Mesenchymal stem cell (in vitro differentiated cells and primary cell): ENCODE data around the gene CAPN15.

Experiments
- DNase-seq: peaks from one replicate; pipeline ENCODE4 v3.0.0-alpha.2; 2013
- H2AFZ ChIP-seq: one replicate; pipeline ENCODE4 v1.6.1; 2013; ENCODE audit warnings: low read depth, mild to moderate bottlenecking, control low read depth, inconsistent platforms, low read length, moderate library complexity
- H2AK5ac ChIP-seq: 2 replicates; pipeline ENCODE4 v1.6.1; 2013; ENCODE audit warnings: low read length, moderate library complexity, mild to moderate bottlenecking, inconsistent platforms; ENCODE audit not compliant: severe bottlenecking
- H2BK120ac ChIP-seq: one replicate; pipeline ENCODE4 v1.6.1; 2013; ENCODE audit warnings: low read depth, mild to moderate bottlenecking, inconsistent platforms, low read length, moderate library complexity
- H2BK12ac ChIP-seq, 2 experiments: one replicate each; pipeline ENCODE4 v1.6.1; 2013; ENCODE audit warnings: inconsistent platforms in 2 of 2, low read length in 2 of 2, mild to moderate bottlenecking in 2 of 2, moderate library complexity in 2 of 2, control low read depth in 1 of 2
- H2BK15ac ChIP-seq: one replicate; pipeline ENCODE4 v1.6.1; 2013; ENCODE audit warnings: mild to moderate bottlenecking, low read depth, inconsistent platforms; ENCODE audit not compliant: poor library complexity, severe bottlenecking
- H2BK5ac ChIP-seq: 2 replicates; pipeline ENCODE4 v1.6.1; 2013; ENCODE audit warnings: low read depth, mild to moderate bottlenecking, low read length, control low read depth, inconsistent platforms; ENCODE audit not compliant: poor library complexity, severe bottlenecking
- H3K14ac ChIP-seq, 2 experiments: one replicate each; pipeline ENCODE4 v1.6.1; 2013; ENCODE audit warnings: inconsistent platforms in 2 of 2, low read length in 2 of 2, control low read depth in 1 of 2, mild to moderate bottlenecking in 1 of 2, moderate library complexity in 1 of 2
- H3K18ac ChIP-seq, 2 experiments: one replicate each; pipeline ENCODE4 v1.6.1; 2013; ENCODE audit warnings: inconsistent platforms in 2 of 2, low read length in 2 of 2, control low read depth in 1 of 2, low read depth in 1 of 2, mild to moderate bottlenecking in 1 of 2
- H3K23ac ChIP-seq, 2 experiments: one replicate each; pipeline ENCODE4 v1.6.1; 2013; ENCODE audit warnings: inconsistent platforms in 2 of 2, low read length in 2 of 2, mild to moderate bottlenecking in 2 of 2, moderate library complexity in 2 of 2, control low read depth in 1 of 2
- H3K27ac ChIP-seq: 2 replicates; pipeline ENCODE4 v1.5.1; 2013; ENCODE audit warnings: mild to moderate bottlenecking, moderate library complexity, low read length, control low read depth, inconsistent platforms; ENCODE audit not compliant: poor library complexity, severe bottlenecking
- H3K27me3 ChIP-seq, 2 experiments: 2 replicates each; pipeline versions ENCODE4 v1.6.1 to v1.7.0; 2013; ENCODE audit warnings: low read length in 2 of 2, mild to moderate bottlenecking in 2 of 2, moderate library complexity in 2 of 2, control low read depth in 1 of 2, inconsistent platforms in 1 of 2; ENCODE audit not compliant: control insufficient read depth in 1 of 2, insufficient read depth in 1 of 2
- H3K36me3 ChIP-seq, 2 experiments: 2 replicates each; pipeline versions ENCODE4 v1.6.1 to v1.7.0; 2013; ENCODE audit warnings: low read length in 2 of 2, control low read depth in 1 of 2, inconsistent platforms in 1 of 2, low read depth in 1 of 2, mild to moderate bottlenecking in 1 of 2; ENCODE audit not compliant: insufficient read depth in 2 of 2, control insufficient read depth in 1 of 2
- H3K4ac ChIP-seq, 2 experiments: one replicate each; pipeline ENCODE4 v1.6.1; 2013; ENCODE audit warnings: inconsistent platforms in 2 of 2, low read length in 2 of 2, mild to moderate bottlenecking in 2 of 2, moderate library complexity in 2 of 2, control low read depth in 1 of 2, low read depth in 1 of 2
- H3K4me1 ChIP-seq: 2 replicates; pipeline ENCODE4 v1.6.1; 2013; ENCODE audit warnings: low read depth, low read length, control low read depth; ENCODE audit not compliant: control insufficient read depth, insufficient read depth
- H3K4me2 ChIP-seq: 2 replicates; pipeline ENCODE4 v1.6.1; 2013; ENCODE audit warnings: low read length, mild to moderate bottlenecking, inconsistent platforms; ENCODE audit not compliant: poor library complexity, severe bottlenecking
- H3K4me3 ChIP-seq, 2 experiments: 2 replicates each; pipeline versions ENCODE4 v1.5.1 to v1.7.0; 2013; ENCODE audit warnings: low read length in 2 of 2, mild to moderate bottlenecking in 2 of 2, control low read depth in 1 of 2, low read depth in 1 of 2; ENCODE audit not compliant: insufficient read depth in 1 of 2
- H3K79me1 ChIP-seq: replicated peaks from 2 replicates; pipeline ENCODE4 v1.6.1; 2013; ENCODE audit warnings: mild to moderate bottlenecking, control low read depth, low read length, inconsistent platforms; ENCODE audit not compliant: poor library complexity, severe bottlenecking
- H3K9ac ChIP-seq: 2 replicates; pipeline ENCODE4 v1.7.0; 2013; ENCODE audit warnings: mild to moderate bottlenecking, low read length, moderate library complexity
- H3K9me3 ChIP-seq: 2 replicates; pipeline ENCODE4 v1.7.0; 2013; ENCODE audit warnings: mild to moderate bottlenecking, low read length; ENCODE audit not compliant: control insufficient read depth
- H4K8ac ChIP-seq: one replicate; pipeline ENCODE4 v1.6.1; 2013; ENCODE audit warnings: inconsistent platforms, mild to moderate bottlenecking, low read length, moderate library complexity
- H4K91ac ChIP-seq: one replicate; pipeline ENCODE4 v1.6.1; 2013; ENCODE audit warnings: mild to moderate bottlenecking, low read length, inconsistent platforms
- WGBS: methylation state at CpG from one replicate; pipeline ENCODE4 v1.1.7; 2013; ENCODE audit warnings: mixed read lengths; 5-methylcytosine and 5-hydroxymethylcytosine counted together

Gene CAPN15

GRCh38 chr16:586645-587590, 59.4 kb downstream of the CAPN15 start:
- peaks cover 6 to 20% of the 10 kb centered on the region in 2 experiments for H3K36me3 ChIP-seq
- H2AK5ac ChIP-seq = no peak overlapping the region
- no peak overlapping the region for H3K27ac ChIP-seq
- WGBS = 92% methylated on average over 13 of the region's 14 CpGs
- no peak overlapping the region for H2BK12ac ChIP-seq
- peak overlapping the region in 1 of 2 experiments; percentile 13 for H3K18ac ChIP-seq
- H3K4ac ChIP-seq = no peak overlapping the region
- peak overlapping the region; percentile 23 for H4K91ac ChIP-seq
- H3K27me3 ChIP-seq = no peaks in the 10 kb centered on the region
- peak overlapping the region; percentile 95 for H3K9ac ChIP-seq
- peaks cover 20% of the 10 kb centered on the region for H3K79me1 ChIP-seq
- H3K4me2 ChIP-seq = no peak overlapping the region
- H2BK5ac ChIP-seq = no peak overlapping the region
- no peak overlapping the region for H2AFZ ChIP-seq
- no peak for DNase-seq
- H4K8ac ChIP-seq = no peak overlapping the region
- peaks cover 50% of the 10 kb centered on the region for H3K4me1 ChIP-seq
- peak overlapping the region in 1 of 2 experiments; percentile 88 for H3K4me3 ChIP-seq
- no peak overlapping the region for H3K23ac ChIP-seq
- H3K9me3 ChIP-seq = no peaks in the 10 kb centered on the region
- H2BK15ac ChIP-seq = no peak overlapping the region
- H3K14ac ChIP-seq = no peak overlapping the region
- H2BK120ac ChIP-seq = no peak overlapping the region

- Histone ChIP-seq H2AFZ (peak overlapping the region; percentile 91), H4K91ac (peak overlapping the region; percentile 85), H2AK5ac (no peak overlapping the region), H3K4me2 (peak overlapping the region; percentile 94), H2BK5ac (no peak overlapping the region), H3K4ac (peak overlapping the region; percentile 42 to 88), H3K4me3 (peak overlapping the region; percentile 88 to 89), H3K14ac (peak overlapping the region in 1 of 2 experiments; percentile 98), H2BK12ac (peak overlapping the region in 1 of 2 experiments; percentile 72), H3K18ac (peak overlapping the region; percentile 72 to 97), H3K27me3 (no peaks in the 10 kb centered on the region), H3K36me3 (peaks cover 0 to 16% of the 10 kb centered on the region in 2 experiments), H3K4me1 (peaks cover 61% of the 10 kb centered on the region), H2BK120ac (peak overlapping the region; percentile 66), H4K8ac (peak overlapping the region; percentile 66), H3K27ac (peak overlapping the region; percentile 63), H2BK15ac (peak overlapping the region; percentile 87), H3K79me1 (peaks cover 29% of the 10 kb centered on the region), H3K9ac (peak overlapping the region; percentile 95), H3K9me3 (no peaks in the 10 kb centered on the region), H3K23ac (no peak overlapping the region)
- 0% methylated on average over 7 of the region's 21 CpGs for WGBS
- DNase-seq = peak; percentile 89
Measured at GRCh38 chr16:588639-588888, 61.1 kb downstream of the CAPN15 start.

- Histone ChIP-seq H3K4me2 (peak overlapping the region; percentile 94), H3K9me3 (no peaks in the 10 kb centered on the region), H2BK120ac (peak overlapping the region; percentile 90), H2AFZ (peak overlapping the region; percentile 91), H3K4me3 (peak overlapping the region; percentile 88 to 89), H3K79me1 (peaks cover 29% of the 10 kb centered on the region), H3K27ac (peak overlapping the region; percentile 91), H2AK5ac (no peak overlapping the region), H3K23ac (peak overlapping the region in 1 of 2 experiments; percentile 37), H3K27me3 (no peaks in the 10 kb centered on the region), H3K14ac (peak overlapping the region in 1 of 2 experiments; percentile 98), H4K8ac (peak overlapping the region; percentile 98), H3K4me1 (peaks cover 60% of the 10 kb centered on the region), H3K18ac (peak overlapping the region; percentile 96 to 100), H4K91ac (peak overlapping the region; percentile 92), H2BK15ac (peak overlapping the region; percentile 90), H3K36me3 (peaks cover 0 to 12% of the 10 kb centered on the region in 2 experiments), H2BK12ac (peak overlapping the region; percentile 52 to 72), H3K9ac (peak overlapping the region; percentile 95), H3K4ac (peak overlapping the region; percentile 64 to 88), H2BK5ac (peak overlapping the region; percentile 95)
- DNase-seq = peak; percentile 96
- under 1% methylated on average over 88 of the region's 107 CpGs for WGBS
Measured at GRCh38 chr16:588889-589657, 61.6 kb downstream of the CAPN15 start.
